Measurements from ENCODE around the gene ASB2. TPM values are rescaled to one million over a fixed set of nuclear protein-coding genes. Genes with fewer than 3 reads are reported as not detected.

ASB2 gene
- total and polyA plus RNA-seq, 4 donors, result 0.50 to 4.0 (median 1.8) TPM

DNA sequence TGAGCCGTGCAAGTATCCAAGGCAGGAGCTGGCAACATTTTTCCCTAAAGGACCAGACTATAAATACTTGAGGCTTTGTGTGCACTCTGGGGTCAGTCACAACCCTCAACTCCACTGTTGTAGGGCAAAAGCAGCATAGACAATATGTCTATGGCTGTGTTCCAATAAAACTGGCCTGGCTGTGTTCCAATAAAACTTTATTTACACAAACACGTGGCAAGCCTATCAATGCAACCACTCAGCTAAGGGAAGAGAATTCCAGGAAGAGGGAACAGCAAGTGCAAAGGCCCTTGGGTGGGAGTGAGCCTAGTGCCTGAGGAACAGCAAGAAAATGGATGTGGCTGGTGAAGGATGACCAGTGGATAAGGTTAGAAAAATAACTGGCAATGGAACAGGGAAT lies 60.6 kb downstream of the ASB2 start:
- H3K27me3 ChIP-seq (ENCODE audit: control insufficient read depth, insufficient read depth, low read length), result no peaks in the 10 kb centered on the region
- no peak overlapping the region for H3K27ac ChIP-seq (ENCODE audit: low read depth, low read length)
- DNase-seq (ENCODE audit: low read depth in 4 of 6, low spot score in 6 of 6), result no peak
- no peaks in the 10 kb centered on the region for H3K9me3 ChIP-seq (ENCODE audit: control insufficient read depth, insufficient read depth, low read length)
- no peak overlapping the region for H3K4me3 ChIP-seq (ENCODE audit: low read depth, low read length)
- no CpG with 5 or more reads among the region's 2 CpGs for WGBS (ENCODE audit: insufficient coverage)
- peaks cover 14% of the 10 kb centered on the region for H3K4me1 ChIP-seq (ENCODE audit: control insufficient read depth, insufficient read depth, low read length)
- H3K36me3 ChIP-seq (ENCODE audit: control insufficient read depth, insufficient read depth, low read length), result no peaks in the 10 kb centered on the region

DNA sequence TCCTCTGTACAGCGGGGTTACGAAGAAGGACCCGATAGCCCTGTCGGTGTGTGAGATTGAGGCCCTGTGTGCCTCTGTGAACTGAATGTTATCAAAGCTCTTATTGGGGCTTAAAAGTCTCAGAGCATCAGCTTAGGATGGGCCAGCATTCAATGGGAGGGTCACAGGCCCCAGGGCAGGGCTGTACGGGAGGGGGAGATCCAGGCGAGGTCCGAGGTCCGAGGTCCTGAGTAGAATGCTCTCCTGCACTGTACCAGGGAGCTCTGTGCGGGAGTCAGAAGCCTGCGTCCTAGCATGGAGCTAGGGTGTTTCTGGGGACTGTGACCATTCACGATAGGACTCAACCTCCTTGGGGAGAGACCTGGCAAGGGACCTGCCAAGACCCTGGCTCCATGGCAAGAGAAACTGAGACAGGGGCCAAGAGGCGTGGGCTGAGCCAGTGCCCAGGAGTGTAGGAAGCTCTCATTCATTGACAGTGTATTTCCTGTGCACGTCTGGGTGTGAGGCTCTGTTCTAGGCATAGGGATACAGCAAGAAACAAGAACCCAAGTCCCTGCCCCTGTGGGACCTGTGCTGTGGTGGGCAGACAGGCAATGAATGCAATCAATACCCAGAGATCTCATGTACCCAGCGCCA lies 61.2 kb downstream of the ASB2 start:
- 77% methylated on average over 14 of the region's 14 CpGs for WGBS (ENCODE audit: insufficient coverage)
- Histone ChIP-seq H3K4me1 (ENCODE audit: control insufficient read depth, insufficient read depth, low read length) (peaks cover 16% of the 10 kb centered on the region), H3K36me3 (ENCODE audit: control insufficient read depth, insufficient read depth, low read length) (no peaks in the 10 kb centered on the region), H3K27me3 (ENCODE audit: control insufficient read depth, insufficient read depth, low read length) (no peaks in the 10 kb centered on the region), H3K4me3 (ENCODE audit: low read depth, low read length) (no peak overlapping the region), H3K27ac (ENCODE audit: low read depth, low read length) (no peak overlapping the region), H3K9me3 (ENCODE audit: control insufficient read depth, insufficient read depth, low read length) (no peaks in the 10 kb centered on the region)
- DNase-seq (ENCODE audit: low read depth in 4 of 6, low spot score in 6 of 6), result no peak

DNA sequence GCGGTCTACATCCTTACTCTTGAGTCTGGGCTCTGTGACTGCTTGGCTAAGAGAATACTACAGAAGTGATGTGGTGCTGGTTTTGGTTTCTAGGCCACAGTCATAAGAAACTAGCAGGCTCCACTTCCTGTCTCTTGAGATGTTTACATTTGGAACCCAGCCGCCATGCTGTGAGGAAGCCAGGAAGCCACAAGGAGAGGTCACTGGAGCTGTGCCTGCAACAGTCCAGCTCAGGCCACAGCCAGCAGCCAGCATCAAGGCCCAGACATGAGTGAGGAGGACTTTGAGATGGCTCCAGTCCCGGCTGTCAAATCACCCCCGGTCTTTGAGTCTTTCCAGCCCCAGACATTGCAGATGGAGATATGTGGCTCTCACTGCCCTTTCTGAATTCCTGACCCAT lies 62.1 kb downstream of the ASB2 start:
- H3K36me3 ChIP-seq (ENCODE audit: control insufficient read depth, insufficient read depth, low read length), result no peaks in the 10 kb centered on the region
- no peak overlapping the region for H3K27ac ChIP-seq (ENCODE audit: low read depth, low read length)
- no peak overlapping the region for H3K4me3 ChIP-seq (ENCODE audit: low read depth, low read length)
- no peak for DNase-seq (ENCODE audit: low read depth in 4 of 6, low spot score in 6 of 6)
- no peaks in the 10 kb centered on the region for H3K27me3 ChIP-seq (ENCODE audit: control insufficient read depth, insufficient read depth, low read length)
- WGBS (ENCODE audit: insufficient coverage), result 91% methylated on average over 3 of the region's 4 CpGs
- H3K9me3 ChIP-seq (ENCODE audit: control insufficient read depth, insufficient read depth, low read length), result no peaks in the 10 kb centered on the region
- H3K4me1 ChIP-seq (ENCODE audit: control insufficient read depth, insufficient read depth, low read length), result peaks cover 25% of the 10 kb centered on the region

DNA sequence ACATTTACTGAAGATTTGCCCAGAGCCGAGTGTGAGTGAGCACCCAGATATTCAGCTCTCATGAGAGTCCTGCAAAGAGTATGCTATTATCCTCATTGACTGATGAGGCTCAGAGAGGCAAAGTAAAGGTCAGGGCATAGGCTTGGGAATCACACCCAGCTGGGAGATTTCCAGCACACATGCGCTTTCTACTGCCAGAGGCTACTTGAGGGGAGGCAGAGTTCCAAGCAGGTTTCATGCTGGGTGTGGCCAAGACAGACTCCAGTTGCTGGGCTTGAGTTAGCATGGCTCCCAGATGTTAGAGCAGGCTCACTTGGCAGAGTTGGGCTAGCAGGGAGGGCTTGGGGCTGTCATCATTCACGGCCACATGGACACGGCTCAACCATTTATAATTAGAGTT lies 63.6 kb downstream of the ASB2 start:
- 88% methylated on average over 2 of the region's 4 CpGs for WGBS (ENCODE audit: insufficient coverage)
- H3K27ac ChIP-seq (ENCODE audit: low read depth, low read length), result no peak overlapping the region

DNA sequence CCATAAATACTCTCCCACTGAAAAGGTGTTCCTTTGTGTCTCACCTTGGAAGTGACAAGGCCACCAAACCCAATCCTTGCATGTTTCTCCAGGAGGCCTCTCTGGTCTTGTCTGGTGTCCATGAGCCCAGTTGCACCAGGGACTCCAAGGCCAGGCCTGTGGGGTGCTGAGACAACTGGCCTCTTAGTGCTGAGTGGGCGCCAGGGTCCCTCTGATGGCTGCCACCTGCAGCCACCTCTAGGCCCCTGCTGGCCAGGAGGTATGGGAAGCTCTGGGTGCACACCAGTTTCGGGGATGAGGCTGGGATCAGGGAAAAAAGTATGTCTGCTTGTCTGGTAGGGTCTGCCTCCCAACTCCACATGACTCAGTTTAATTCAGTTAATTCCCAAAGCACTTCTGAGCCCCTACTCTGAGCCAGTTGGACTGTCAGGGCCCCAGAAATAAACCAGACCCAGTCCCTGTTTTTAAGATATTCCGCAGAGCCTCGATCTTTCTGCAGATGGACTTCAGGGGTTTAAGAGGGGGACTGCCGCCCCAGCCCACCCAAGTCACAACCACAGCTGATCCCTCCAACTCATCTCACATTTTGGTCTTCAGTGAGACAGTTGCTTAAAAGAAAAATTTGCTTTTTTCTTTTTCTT lies 64.3 kb downstream of the ASB2 start:
- Histone ChIP-seq H3K4me1 (ENCODE audit: control insufficient read depth, insufficient read depth, low read length) (peaks cover 25% of the 10 kb centered on the region), H3K4me3 (ENCODE audit: low read depth, low read length) (no peak overlapping the region), H3K9me3 (ENCODE audit: control insufficient read depth, insufficient read depth, low read length) (no peaks in the 10 kb centered on the region), H3K36me3 (ENCODE audit: control insufficient read depth, insufficient read depth, low read length) (no peaks in the 10 kb centered on the region), H3K27me3 (ENCODE audit: control insufficient read depth, insufficient read depth, low read length) (no peaks in the 10 kb centered on the region), H3K27ac (ENCODE audit: low read depth, low read length) (no peak overlapping the region)
- DNase-seq (ENCODE audit: low read depth in 4 of 6, low spot score in 6 of 6), result no peak
- 89% methylated on average over 2 of the region's 5 CpGs for WGBS (ENCODE audit: insufficient coverage)

More for the DNA sequence above, 63.6 kb downstream of the ASB2 start:
- Histone ChIP-seq H3K4me1 (ENCODE audit: control insufficient read depth, insufficient read depth, low read length) (peaks cover 25% of the 10 kb centered on the region), H3K4me3 (ENCODE audit: low read depth, low read length) (no peak overlapping the region), H3K27me3 (ENCODE audit: control insufficient read depth, insufficient read depth, low read length) (no peaks in the 10 kb centered on the region), H3K9me3 (ENCODE audit: control insufficient read depth, insufficient read depth, low read length) (no peaks in the 10 kb centered on the region), H3K36me3 (ENCODE audit: control insufficient read depth, insufficient read depth, low read length) (no peaks in the 10 kb centered on the region)
- no peak for DNase-seq (ENCODE audit: low read depth in 4 of 6, low spot score in 6 of 6)

DNA sequence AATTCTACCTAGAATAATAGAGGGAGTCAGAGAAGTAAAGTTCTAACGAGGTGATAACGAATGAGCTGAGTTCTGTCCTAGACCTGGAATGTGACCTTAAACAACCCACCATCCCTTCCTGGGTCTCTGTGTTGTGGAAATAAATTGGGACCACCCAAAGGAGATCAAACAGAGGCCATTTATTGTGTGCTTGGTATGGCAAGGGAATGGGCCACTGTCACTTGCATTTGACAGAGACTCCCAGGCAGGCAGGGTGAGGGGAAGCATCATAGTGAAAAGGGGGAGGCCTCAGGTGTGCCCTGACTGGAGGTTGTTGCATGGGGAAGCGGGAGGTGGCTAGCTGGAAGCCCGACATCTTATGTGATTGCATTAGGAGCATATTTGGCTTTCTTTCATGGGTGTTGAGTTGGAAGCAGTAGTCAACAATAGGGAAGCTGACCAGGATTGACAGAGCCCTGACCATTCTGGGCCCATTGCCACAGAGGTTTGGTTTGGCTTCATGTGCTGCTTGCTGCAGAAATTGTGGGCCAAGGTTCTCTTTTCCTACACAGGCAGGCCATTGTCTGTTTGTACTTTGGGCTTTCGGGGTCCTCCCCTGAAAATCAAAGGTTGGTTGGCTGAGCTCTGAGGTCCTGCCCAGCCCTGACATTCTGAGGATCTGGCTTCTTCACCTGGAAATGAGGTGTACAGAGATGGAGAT lies 66.8 kb downstream of the ASB2 start:
- 59% methylated on average over 4 of the region's 5 CpGs for WGBS (ENCODE audit: insufficient coverage)
- no peaks in the 10 kb centered on the region for H3K9me3 ChIP-seq (ENCODE audit: control insufficient read depth, insufficient read depth, low read length)
- H3K4me3 ChIP-seq (ENCODE audit: low read depth, low read length), result no peak overlapping the region
- no peaks in the 10 kb centered on the region for H3K36me3 ChIP-seq (ENCODE audit: control insufficient read depth, insufficient read depth, low read length)
- H3K27me3 ChIP-seq (ENCODE audit: control insufficient read depth, insufficient read depth, low read length), result no peaks in the 10 kb centered on the region
- peak in 1 of 6 donors; percentile 77 for DNase-seq (ENCODE audit: low read depth in 4 of 6, low spot score in 6 of 6)
- H3K4me1 ChIP-seq (ENCODE audit: control insufficient read depth, insufficient read depth, low read length), result peaks cover 18% of the 10 kb centered on the region
- H3K27ac ChIP-seq (ENCODE audit: low read depth, low read length), result no peak overlapping the region

DNA sequence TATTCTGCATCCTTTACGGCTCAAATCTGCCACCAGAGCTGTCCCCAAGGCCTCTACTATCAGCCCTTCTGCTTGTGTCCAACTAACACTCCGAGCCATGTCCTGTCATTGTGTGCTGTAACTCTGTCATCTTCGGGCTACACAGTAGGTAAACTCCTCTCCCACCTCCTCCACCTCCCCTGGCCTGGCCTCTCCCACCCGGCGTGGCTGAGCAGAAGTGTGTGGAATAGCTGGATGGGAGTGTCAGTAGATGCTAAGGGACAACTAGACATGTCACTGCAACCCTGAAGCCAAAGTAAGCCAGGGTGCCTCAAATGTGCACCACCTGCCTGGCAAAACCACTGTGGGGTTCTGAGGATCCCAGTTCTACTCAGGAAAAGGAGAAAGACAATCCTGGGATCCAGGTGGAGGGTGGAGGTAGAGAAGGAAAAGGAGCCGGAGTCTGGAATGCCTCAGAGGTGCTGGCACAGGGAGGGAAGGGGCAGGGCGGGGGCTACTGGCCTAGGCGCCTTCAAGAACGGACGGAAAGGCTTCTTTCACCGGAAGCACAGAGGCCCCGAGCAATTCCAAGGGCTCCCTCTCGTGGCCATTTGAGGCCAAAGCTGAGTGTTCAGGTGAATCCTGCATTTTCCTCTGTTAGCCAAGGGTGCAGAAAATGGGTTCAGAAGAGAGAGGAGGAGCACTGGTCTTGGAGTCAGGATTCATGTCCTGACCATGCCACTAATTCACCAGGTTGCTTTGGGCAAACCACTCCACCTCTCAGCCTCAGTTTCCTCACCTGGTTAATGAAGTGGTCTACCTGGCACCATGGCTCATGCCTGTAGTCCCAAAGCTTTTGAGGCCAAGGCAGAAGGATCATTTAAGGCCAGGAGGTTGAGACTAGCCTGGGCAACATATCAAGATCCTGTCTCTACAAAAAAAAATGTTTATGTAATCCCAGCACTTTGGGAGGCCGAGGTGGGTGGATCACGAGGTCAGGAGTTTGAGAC lies 69.7 kb downstream of the ASB2 start:
- no peak overlapping the region for H3K27ac ChIP-seq (ENCODE audit: low read depth, low read length)
- no peaks in the 10 kb centered on the region for H3K36me3 ChIP-seq (ENCODE audit: control insufficient read depth, insufficient read depth, low read length)
- H3K9me3 ChIP-seq (ENCODE audit: control insufficient read depth, insufficient read depth, low read length), result no peaks in the 10 kb centered on the region
- no peaks in the 10 kb centered on the region for H3K27me3 ChIP-seq (ENCODE audit: control insufficient read depth, insufficient read depth, low read length)
- DNase-seq (ENCODE audit: low read depth in 4 of 6, low spot score in 6 of 6), result peak in 2 of 6 donors; percentile 49 to 80
- H3K4me1 ChIP-seq (ENCODE audit: control insufficient read depth, insufficient read depth, low read length), result peaks cover 16% of the 10 kb centered on the region
- H3K4me3 ChIP-seq (ENCODE audit: low read depth, low read length), result no peak overlapping the region
- 49% methylated on average over 9 of the region's 15 CpGs for WGBS (ENCODE audit: insufficient coverage)

DNA sequence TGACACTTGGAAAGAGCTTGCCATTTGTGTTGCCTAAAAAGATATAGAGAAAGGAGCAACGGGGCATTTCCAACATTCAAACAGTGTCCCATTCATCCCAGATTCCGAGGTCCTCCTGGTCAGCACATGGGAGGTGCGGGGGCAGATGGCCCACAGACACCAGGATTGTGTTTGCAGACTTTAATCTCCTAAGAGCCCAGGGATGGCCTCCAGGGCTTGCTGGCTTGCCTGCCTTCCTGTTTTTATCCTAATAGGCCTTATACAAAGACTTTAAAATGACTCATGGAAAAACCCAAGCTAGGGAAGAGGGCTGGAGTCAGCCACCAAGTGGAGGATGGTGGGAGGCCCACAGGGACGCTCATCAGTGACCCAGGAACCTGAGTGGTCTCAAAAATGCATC lies 70.7 kb downstream of the ASB2 start:
- H3K27ac ChIP-seq (ENCODE audit: low read depth, low read length), result no peak overlapping the region
- peaks cover 16% of the 10 kb centered on the region for H3K4me1 ChIP-seq (ENCODE audit: control insufficient read depth, insufficient read depth, low read length)
- WGBS (ENCODE audit: insufficient coverage), result 83% methylated on average over 3 of the region's 4 CpGs
- no peak for DNase-seq (ENCODE audit: low read depth in 4 of 6, low spot score in 6 of 6)
- no peaks in the 10 kb centered on the region for H3K9me3 ChIP-seq (ENCODE audit: control insufficient read depth, insufficient read depth, low read length)
- H3K27me3 ChIP-seq (ENCODE audit: control insufficient read depth, insufficient read depth, low read length), result no peaks in the 10 kb centered on the region
- no peak overlapping the region for H3K4me3 ChIP-seq (ENCODE audit: low read depth, low read length)
- no peaks in the 10 kb centered on the region for H3K36me3 ChIP-seq (ENCODE audit: control insufficient read depth, insufficient read depth, low read length)

Data from spinal cord (tissue), 10 donors.